Stimulated activated CD8-positive, alpha-beta memory T cell treated with anti-CD3 and anti-CD28 coated beads, Interleukin-7, amount 100 ng/mL, for 1 hour (primary cell): ENCODE results near the gene PCDHGA2.
"Not testable (repeated sequence)": the region's sequence is repeated elsewhere in the genome, so short reads cannot be mapped to it uniquely, and the experiment has no call there.

ENCODE experiments used
- DNase-seq, 2 donors: peaks; one replicate each; pipeline ENCODE4 v3.0.0-alpha.2; 2020; ENCODE audit warnings: low read depth in 2 of 2

The PCDHGA2 gene

GRCh38 chr5:141382469-141383294 lies 44.1 kb downstream of the PCDHGA2 start, which contains the start of gene PCDHGA7:
PCDHGA7 (plus strand) TSS chr5:141382742; CDS start chr5:141382900, 158 bp downstream.
- no peak for DNase-seq

DNA sequence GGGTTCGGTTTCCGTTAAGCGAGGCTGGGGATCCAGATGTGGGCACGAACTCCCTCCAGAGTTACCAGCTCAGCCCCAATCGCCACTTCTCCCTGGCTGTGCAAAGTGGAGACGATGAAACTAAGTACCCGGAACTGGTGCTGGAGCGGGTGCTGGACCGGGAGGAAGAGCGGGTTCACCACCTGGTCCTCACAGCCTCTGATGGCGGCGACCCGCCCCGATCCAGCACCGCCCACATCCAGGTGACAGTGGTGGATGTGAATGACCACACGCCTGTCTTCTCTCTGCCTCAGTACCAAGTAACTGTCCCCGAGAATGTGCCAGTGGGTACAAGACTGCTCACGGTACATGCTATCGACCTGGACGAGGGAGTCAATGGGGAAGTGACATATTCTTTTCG lies 44.8 kb downstream of the PCDHGA2 start:
- DNase-seq = no peak

DNA sequence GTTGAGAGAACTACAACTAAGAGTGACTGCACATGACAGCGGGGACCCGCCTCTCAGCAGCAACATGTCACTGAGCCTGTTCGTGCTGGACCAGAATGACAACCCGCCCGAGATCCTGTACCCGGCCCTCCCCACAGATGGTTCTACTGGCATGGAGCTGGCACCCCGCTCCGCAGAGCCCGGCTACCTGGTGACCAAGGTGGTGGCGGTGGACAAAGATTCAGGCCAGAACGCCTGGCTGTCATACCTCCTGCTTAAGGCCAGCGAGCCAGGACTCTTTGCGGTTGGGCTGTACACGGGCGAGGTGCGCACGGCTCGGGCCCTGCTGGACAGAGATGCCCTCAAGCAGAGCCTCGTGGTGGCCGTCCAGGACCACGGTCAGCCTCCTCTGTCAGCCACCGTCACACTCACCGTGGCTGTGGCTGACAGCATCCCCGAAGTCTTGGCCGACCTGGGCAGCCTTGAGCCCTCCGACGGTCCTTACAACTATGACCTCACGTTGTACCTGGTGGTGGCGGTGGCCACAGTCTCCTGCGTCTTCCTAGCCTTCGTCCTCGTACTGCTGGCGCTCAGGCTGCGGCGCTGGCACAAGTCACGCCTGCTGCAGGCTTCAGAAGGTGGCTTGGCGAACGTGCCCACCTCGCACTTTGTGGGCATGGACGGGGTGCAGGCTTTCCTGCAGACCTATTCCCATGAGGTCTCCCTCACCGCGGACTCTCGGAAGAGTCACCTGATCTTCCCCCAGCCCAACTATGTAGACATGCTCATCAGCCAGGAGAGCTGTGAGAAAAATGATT lies 46.1 kb downstream of the PCDHGA2 start:
- no peak for DNase-seq

DNA sequence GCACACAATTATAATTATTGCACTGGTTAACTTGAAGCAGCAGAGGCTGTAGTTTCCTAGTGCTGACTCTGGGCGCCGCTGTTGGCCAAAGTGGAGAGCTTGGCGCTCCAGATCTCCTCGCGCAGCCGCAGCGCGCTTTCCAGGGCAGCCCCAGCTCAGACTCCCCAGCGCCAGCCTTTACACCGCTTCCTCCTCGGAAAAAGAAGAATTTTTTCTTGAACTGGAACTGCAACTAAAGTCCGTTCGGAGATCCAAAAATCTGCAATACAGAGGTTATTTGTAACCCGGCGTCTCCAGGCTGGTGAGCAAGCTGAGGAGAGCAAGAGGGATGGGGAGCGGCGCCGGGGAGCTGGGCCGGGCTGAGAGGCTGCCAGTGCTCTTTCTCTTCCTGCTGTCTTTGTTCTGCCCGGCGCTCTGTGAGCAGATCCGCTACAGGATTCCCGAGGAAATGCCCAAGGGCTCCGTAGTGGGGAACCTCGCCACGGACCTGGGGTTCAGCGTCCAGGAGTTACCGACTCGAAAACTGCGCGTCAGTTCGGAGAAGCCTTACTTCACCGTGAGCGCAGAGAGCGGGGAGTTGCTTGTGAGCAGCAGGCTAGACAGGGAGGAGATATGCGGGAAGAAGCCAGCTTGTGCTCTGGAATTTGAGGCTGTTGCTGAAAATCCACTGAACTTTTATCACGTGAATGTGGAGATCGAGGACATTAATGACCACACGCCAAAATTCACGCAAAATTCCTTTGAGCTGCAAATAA lies 49.2 kb downstream of the PCDHGA2 start, which contains the start of gene PCDHGB4:
Gene PCDHGB4, plus strand, starts transcription at position 142 of the 755 bp plus-strand sequence. Its CDS starts 187 bp downstream, at position 329.
- not testable (repeated sequence) for DNase-seq

- no peak for DNase-seq
Observed at GRCh38 chr5:141388661-141389060, 50.1 kb downstream of the PCDHGA2 start.

GRCh38 chr5:141389153-141390042 lies 50.8 kb downstream of the PCDHGA2 start:
- DNase-seq = no peak

DNA sequence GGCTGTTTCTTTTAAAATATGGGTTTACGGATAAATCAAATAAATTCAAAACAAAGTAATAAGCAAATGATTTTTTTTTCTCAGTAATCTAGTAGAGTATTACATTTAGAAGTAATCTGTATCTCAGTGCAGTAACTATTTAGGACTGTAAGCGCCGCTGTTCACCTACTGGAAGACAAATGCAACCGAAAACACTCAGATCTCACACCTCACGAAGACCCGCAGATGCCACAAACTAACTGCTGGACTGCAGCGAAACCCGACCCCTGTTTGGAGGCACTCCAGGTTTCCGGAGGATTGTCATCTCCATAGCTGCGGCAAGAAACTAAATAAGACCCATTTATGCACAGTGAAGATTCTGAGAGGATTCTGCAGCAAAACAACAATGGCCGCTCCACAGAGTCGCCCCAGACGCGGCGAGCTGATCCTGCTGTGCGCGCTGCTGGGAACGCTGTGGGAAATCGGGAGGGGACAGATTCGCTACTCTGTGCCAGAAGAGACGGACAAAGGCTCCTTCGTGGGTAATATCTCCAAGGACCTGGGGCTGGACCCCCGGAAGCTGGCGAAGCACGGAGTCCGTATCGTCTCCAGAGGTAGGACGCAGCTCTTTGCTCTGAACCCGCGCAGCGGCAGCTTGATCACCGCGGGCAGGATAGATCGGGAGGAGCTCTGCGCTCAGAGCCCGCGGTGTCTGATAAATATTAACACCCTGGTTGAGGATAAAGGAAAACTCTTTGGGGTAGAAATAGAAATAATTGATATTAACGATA lies 54.1 kb downstream of the PCDHGA2 start, which contains the start of gene PCDHGA8:
Gene PCDHGA8, plus strand, starts transcription at position 205 of the 770 bp plus-strand sequence. Its CDS starts 181 bp downstream, at position 386.
- DNase-seq = no peak
